Measurements from ENCODE around the gene C11orf68.
A peak's percentile ranks its signal among the peaks of the same experiment; 100 is the strongest.

C11orf68 gene

GRCh38 chr11:65870706-65871681, 47.9 kb downstream of the C11orf68 start:
- H3K36me3 ChIP-seq (ENCODE audit: control insufficient read depth, insufficient read depth, low read length), result peaks cover 1% of the 10 kb centered on the region
- H2AK5ac ChIP-seq (ENCODE audit: low read length), result no peak overlapping the region
- H3K27ac ChIP-seq (ENCODE audit: low read depth, low read length), result no peak overlapping the region

GRCh38 chr11:65870307-65870658, 48.6 kb downstream of the C11orf68 start:
- Histone ChIP-seq H3K4me3 (ENCODE audit: low read length) (no peak overlapping the region), H3K27me3 (ENCODE audit: insufficient read depth, low read length, poor library complexity) (no peaks in the 10 kb centered on the region), H3K4me1 (ENCODE audit: control insufficient read depth, low read depth, low read length) (no peaks in the 10 kb centered on the region), H3K4me2 (ENCODE audit: low read length) (no peak overlapping the region), H3K9ac (ENCODE audit: low read length) (no peak overlapping the region), H4K5ac (ENCODE audit: low read length) (no peak overlapping the region), H3K36me3 (ENCODE audit: control insufficient read depth, insufficient read depth, low read length) (peaks cover 4% of the 10 kb centered on the region), H4K8ac (ENCODE audit: low read depth, low read length) (no peak overlapping the region), H2BK5ac (ENCODE audit: low read length) (no peak overlapping the region), H2BK120ac (ENCODE audit: low read depth, low read length) (no peak overlapping the region), H3K79me1 (ENCODE audit: low read length) (no peaks in the 10 kb centered on the region), H3K79me2 (ENCODE audit: control insufficient read depth, insufficient read depth, low read length) (no peaks in the 10 kb centered on the region), H3K23ac (ENCODE audit: low read length) (no peak overlapping the region), H3K56ac (ENCODE audit: low read length) (no peak overlapping the region), H3K27ac (ENCODE audit: low read depth, low read length) (no peak overlapping the region), H3K4ac (ENCODE audit: low read depth, low read length) (no peak overlapping the region), H3K18ac (ENCODE audit: low read length) (no peak overlapping the region), H2AK5ac (ENCODE audit: low read length) (no peak overlapping the region), H2BK15ac (replicated peaks; ENCODE audit: low read depth) (no peak overlapping the region)
- no CpG with 5 or more reads among the region's 11 CpGs for WGBS (ENCODE audit: extremely low coverage, insufficient coverage, low lambda C conversion rate)
- DNase-seq, result no peak

More at GRCh38 chr11:65870706-65871681, 47.9 kb downstream of the C11orf68 start:
- Histone ChIP-seq H2BK5ac (ENCODE audit: low read length) (no peak overlapping the region), H2BK120ac (ENCODE audit: low read depth, low read length) (no peak overlapping the region), H3K4me2 (ENCODE audit: low read length) (no peak overlapping the region), H3K23ac (ENCODE audit: low read length) (no peak overlapping the region), H3K27me3 (ENCODE audit: insufficient read depth, low read length, poor library complexity) (no peaks in the 10 kb centered on the region), H3K9ac (ENCODE audit: low read length) (peak overlapping the region; percentile 64), H3K79me1 (ENCODE audit: low read length) (no peaks in the 10 kb centered on the region), H4K5ac (ENCODE audit: low read length) (no peak overlapping the region), H4K8ac (ENCODE audit: low read depth, low read length) (no peak overlapping the region), H3K4me1 (ENCODE audit: control insufficient read depth, low read depth, low read length) (no peaks in the 10 kb centered on the region), H3K56ac (ENCODE audit: low read length) (peak overlapping the region; percentile 93), H3K79me2 (ENCODE audit: control insufficient read depth, insufficient read depth, low read length) (no peaks in the 10 kb centered on the region), H3K18ac (ENCODE audit: low read length) (no peak overlapping the region), H3K4ac (ENCODE audit: low read depth, low read length) (no peak overlapping the region), H3K4me3 (ENCODE audit: low read length) (no peak overlapping the region), H2BK15ac (replicated peaks; ENCODE audit: low read depth) (no peak overlapping the region)
- DNase-seq, result no peak
- no CpG with 5 or more reads among the region's 24 CpGs for WGBS (ENCODE audit: extremely low coverage, insufficient coverage, low lambda C conversion rate)

- H3K4me2 ChIP-seq (ENCODE audit: low read length), result no peak overlapping the region
- H3K27me3 ChIP-seq (ENCODE audit: insufficient read depth, low read length, poor library complexity), result no peaks in the 10 kb centered on the region
- no CpG with 5 or more reads among the region's 24 CpGs for WGBS (ENCODE audit: extremely low coverage, insufficient coverage, low lambda C conversion rate)
- H3K79me2 ChIP-seq (ENCODE audit: control insufficient read depth, insufficient read depth, low read length), result no peaks in the 10 kb centered on the region
- H3K36me3 ChIP-seq (ENCODE audit: control insufficient read depth, insufficient read depth, low read length), result peaks cover 4% of the 10 kb centered on the region
- H2BK120ac ChIP-seq (ENCODE audit: low read depth, low read length), result no peak overlapping the region
- H2AK5ac ChIP-seq (ENCODE audit: low read length), result no peak overlapping the region
- H3K9ac ChIP-seq (ENCODE audit: low read length), result no peak overlapping the region
- no peak overlapping the region for H4K8ac ChIP-seq (ENCODE audit: low read depth, low read length)
- H2BK15ac ChIP-seq (replicated peaks; ENCODE audit: low read depth), result no peak overlapping the region
- H4K5ac ChIP-seq (ENCODE audit: low read length), result no peak overlapping the region
- no peaks in the 10 kb centered on the region for H3K79me1 ChIP-seq (ENCODE audit: low read length)
- DNase-seq, result no peak
- no peak overlapping the region for H3K27ac ChIP-seq (ENCODE audit: low read depth, low read length)
- no peak overlapping the region for H3K4me3 ChIP-seq (ENCODE audit: low read length)
- H3K56ac ChIP-seq (ENCODE audit: low read length), result no peak overlapping the region
- H3K4ac ChIP-seq (ENCODE audit: low read depth, low read length), result no peak overlapping the region
- H3K23ac ChIP-seq (ENCODE audit: low read length), result no peak overlapping the region
- no peak overlapping the region for H2BK5ac ChIP-seq (ENCODE audit: low read length)
- H3K18ac ChIP-seq (ENCODE audit: low read length), result no peak overlapping the region
- no peaks in the 10 kb centered on the region for H3K4me1 ChIP-seq (ENCODE audit: control insufficient read depth, low read depth, low read length)
Measured at GRCh38 chr11:65869643-65870306, 49.1 kb downstream of the C11orf68 start.

- Histone ChIP-seq H3K36me3 (ENCODE audit: control insufficient read depth, insufficient read depth, low read length) (peaks cover 9% of the 10 kb centered on the region), H3K4me3 (ENCODE audit: low read length) (no peak overlapping the region), H3K4ac (ENCODE audit: low read depth, low read length) (no peak overlapping the region), H3K79me2 (ENCODE audit: control insufficient read depth, insufficient read depth, low read length) (no peaks in the 10 kb centered on the region), H3K56ac (ENCODE audit: low read length) (no peak overlapping the region), H4K5ac (ENCODE audit: low read length) (no peak overlapping the region), H3K4me2 (ENCODE audit: low read length) (no peak overlapping the region), H2BK120ac (ENCODE audit: low read depth, low read length) (no peak overlapping the region), H3K4me1 (ENCODE audit: control insufficient read depth, low read depth, low read length) (no peaks in the 10 kb centered on the region), H3K79me1 (ENCODE audit: low read length) (no peaks in the 10 kb centered on the region), H2AK5ac (ENCODE audit: low read length) (no peak overlapping the region), H2BK5ac (ENCODE audit: low read length) (no peak overlapping the region), H4K8ac (ENCODE audit: low read depth, low read length) (no peak overlapping the region), H3K27ac (ENCODE audit: low read depth, low read length) (no peak overlapping the region), H3K27me3 (ENCODE audit: insufficient read depth, low read length, poor library complexity) (no peaks in the 10 kb centered on the region), H2BK15ac (replicated peaks; ENCODE audit: low read depth) (no peak overlapping the region), H3K9ac (ENCODE audit: low read length) (no peak overlapping the region), H3K23ac (ENCODE audit: low read length) (no peak overlapping the region), H3K18ac (ENCODE audit: low read length) (no peak overlapping the region)
- no peak for DNase-seq
- WGBS (ENCODE audit: extremely low coverage, insufficient coverage, low lambda C conversion rate), result no CpG with 5 or more reads among the region's 3 CpGs
Measured at GRCh38 chr11:65868907-65869306, 50.0 kb downstream of the C11orf68 start.

- WGBS (ENCODE audit: extremely low coverage, insufficient coverage, low lambda C conversion rate), result no CpG with 5 or more reads among the region's 19 CpGs
- H3K18ac ChIP-seq (ENCODE audit: low read length), result no peak overlapping the region
- no peak overlapping the region for H3K23ac ChIP-seq (ENCODE audit: low read length)
- no peaks in the 10 kb centered on the region for H3K27me3 ChIP-seq (ENCODE audit: insufficient read depth, low read length, poor library complexity)
- H2BK120ac ChIP-seq (ENCODE audit: low read depth, low read length), result no peak overlapping the region
- peak overlapping the region; percentile 67 for H3K4me2 ChIP-seq (ENCODE audit: low read length)
- peaks cover 1% of the 10 kb centered on the region for H3K79me1 ChIP-seq (ENCODE audit: low read length)
- H3K9ac ChIP-seq (ENCODE audit: low read length), result peak overlapping the region; percentile 10
- H4K8ac ChIP-seq (ENCODE audit: low read depth, low read length), result no peak overlapping the region
- peaks cover 10% of the 10 kb centered on the region for H3K36me3 ChIP-seq (ENCODE audit: control insufficient read depth, insufficient read depth, low read length)
- no peaks in the 10 kb centered on the region for H3K79me2 ChIP-seq (ENCODE audit: control insufficient read depth, insufficient read depth, low read length)
- H3K4ac ChIP-seq (ENCODE audit: low read depth, low read length), result no peak overlapping the region
- H2BK5ac ChIP-seq (ENCODE audit: low read length), result no peak overlapping the region
- H2BK15ac ChIP-seq (replicated peaks; ENCODE audit: low read depth), result no peak overlapping the region
- no peaks in the 10 kb centered on the region for H3K4me1 ChIP-seq (ENCODE audit: control insufficient read depth, low read depth, low read length)
- peak overlapping the region; percentile 2 for H3K56ac ChIP-seq (ENCODE audit: low read length)
- H3K4me3 ChIP-seq (ENCODE audit: low read length), result peak overlapping the region; percentile 0
- H2AK5ac ChIP-seq (ENCODE audit: low read length), result no peak overlapping the region
- no peak overlapping the region for H4K5ac ChIP-seq (ENCODE audit: low read length)
- no peak overlapping the region for H3K27ac ChIP-seq (ENCODE audit: low read depth, low read length)
- peak; percentile 84 for DNase-seq
Measured at GRCh38 chr11:65868076-65868667, 50.7 kb downstream of the C11orf68 start.

Data from mesendoderm (in vitro differentiated cells).